ENCODE data around the gene RND1. TPM values are rescaled to one million over a fixed set of nuclear protein-coding genes. Genes with fewer than 3 reads are reported as not detected.

Gene RND1
- total RNA-seq, 1 donor from 2014 or later, result 1.4 TPM

- DNase-seq (ENCODE audit: low read depth in 2 of 2), result no peak
These were observed 54.1 kb downstream of the RND1 start for GRCh38 chr12:48811437-48812090.

- peak in 1 of 2 donors; percentile 64 for DNase-seq (ENCODE audit: low read depth in 2 of 2)
These were observed 54.7 kb downstream of the RND1 start for GRCh38 chr12:48810903-48811431.

GRCh38 chr12:48807981-48808380 lies 57.7 kb downstream of the RND1 start:
- DNase-seq (ENCODE audit: low read depth in 2 of 2), result no peak

Other genes starting within 250 kb of the RND1 start
- 27.9 and 47.6 TPM in 2 replicates for gene KANSL2, start 183.6 kb downstream of the RND1 start, total RNA-seq
- 13.1 and 21.4 TPM in 2 replicates for gene CCNT1, start 149.2 kb downstream of the RND1 start, total RNA-seq
- gene ADCY6, start 76.8 kb downstream of the RND1 start, total RNA-seq, result 22.9 and 36.3 TPM in 2 replicates
- gene CACNB3, start 47.4 kb downstream of the RND1 start, total RNA-seq, result 6.2 and 7.0 TPM in 2 replicates
- 50.8 and 72.4 TPM in 2 replicates for gene DDX23, start 13.7 kb downstream of the RND1 start, total RNA-seq
- 9.6 and 9.7 TPM in 2 replicates for gene FKBP11, start 59.6 kb upstream of the RND1 start, total RNA-seq
- 36.3 and 39.7 TPM in 2 replicates for gene ARF3, start 91.6 kb upstream of the RND1 start, total RNA-seq
- gene WNT10B, start 105.9 kb upstream of the RND1 start, total RNA-seq, result under 0.01 and 0.22 TPM in 2 replicates
- not detected in 2 replicates for gene WNT1, start 112.5 kb upstream of the RND1 start, total RNA-seq
- under 0.01 TPM in 1 of 2 replicates, not detected in the other for gene DDN, start 133.5 kb upstream of the RND1 start, total RNA-seq
- gene PRKAG1, start 152.9 kb upstream of the RND1 start, total RNA-seq, result 32.1 and 38.1 TPM in 2 replicates
- gene KMT2D, start 194.9 kb upstream of the RND1 start, total RNA-seq, result 19.0 and 30.2 TPM in 2 replicates
- 1.2 and 1.5 TPM in 2 replicates for gene RHEBL1, start 204.1 kb upstream of the RND1 start, total RNA-seq
- gene DHH, start 228.9 kb upstream of the RND1 start, total RNA-seq, result 0.20 and 0.65 TPM in 2 replicates
- 68.9 and 76.4 TPM in 2 replicates for gene LMBR1L, start 245.0 kb upstream of the RND1 start, total RNA-seq